ENCODE measurements around the gene TMEM234.
A peak's percentile ranks its signal among the peaks of the same experiment; 100 is the strongest.

The TMEM234 gene

DNA sequence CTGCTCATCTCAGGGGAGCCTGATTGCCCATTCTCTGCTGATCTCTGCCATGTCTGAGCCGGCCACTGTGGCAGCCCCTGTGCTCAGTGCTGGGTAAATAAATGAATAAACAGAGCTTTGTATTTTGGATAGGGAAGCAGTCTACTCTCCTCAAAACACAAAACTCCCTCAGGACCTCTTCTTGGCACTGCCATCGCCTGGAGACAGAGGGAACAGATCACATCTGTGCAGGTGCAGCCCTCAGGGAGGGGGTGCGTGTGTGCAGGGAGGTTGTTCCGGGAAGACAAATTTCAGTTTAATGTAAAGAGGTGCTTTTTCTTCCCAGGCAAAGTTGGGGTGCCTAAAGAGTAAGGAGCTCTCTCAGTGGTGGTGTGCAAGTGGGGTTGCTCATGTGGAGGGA is 17.2 kb upstream of the TMEM234 start:
- no peak overlapping the region for H3K4me3 ChIP-seq (ENCODE audit: low read depth, low read length)
- TF ChIP-seq, protein P1, sequence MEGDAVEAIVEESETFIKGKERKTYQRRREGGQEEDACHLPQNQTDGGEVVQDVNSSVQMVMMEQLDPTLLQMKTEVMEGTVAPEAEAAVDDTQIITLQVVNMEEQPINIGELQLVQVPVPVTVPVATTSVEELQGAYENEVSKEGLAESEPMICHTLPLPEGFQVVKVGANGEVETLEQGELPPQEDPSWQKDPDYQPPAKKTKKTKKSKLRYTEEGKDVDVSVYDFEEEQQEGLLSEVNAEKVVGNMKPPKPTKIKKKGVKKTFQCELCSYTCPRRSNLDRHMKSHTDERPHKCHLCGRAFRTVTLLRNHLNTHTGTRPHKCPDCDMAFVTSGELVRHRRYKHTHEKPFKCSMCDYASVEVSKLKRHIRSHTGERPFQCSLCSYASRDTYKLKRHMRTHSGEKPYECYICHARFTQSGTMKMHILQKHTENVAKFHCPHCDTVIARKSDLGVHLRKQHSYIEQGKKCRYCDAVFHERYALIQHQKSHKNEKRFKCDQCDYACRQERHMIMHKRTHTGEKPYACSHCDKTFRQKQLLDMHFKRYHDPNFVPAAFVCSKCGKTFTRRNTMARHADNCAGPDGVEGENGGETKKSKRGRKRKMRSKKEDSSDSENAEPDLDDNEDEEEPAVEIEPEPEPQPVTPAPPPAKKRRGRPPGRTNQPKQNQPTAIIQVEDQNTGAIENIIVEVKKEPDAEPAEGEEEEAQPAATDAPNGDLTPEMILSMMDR (IDR thresholded peaks at IDR 0.05; ENCODE audit: control insufficient read depth, extremely low read depth, insufficient read depth) = no peak
- no peak for DNase-seq (ENCODE audit: low read depth)

DNA sequence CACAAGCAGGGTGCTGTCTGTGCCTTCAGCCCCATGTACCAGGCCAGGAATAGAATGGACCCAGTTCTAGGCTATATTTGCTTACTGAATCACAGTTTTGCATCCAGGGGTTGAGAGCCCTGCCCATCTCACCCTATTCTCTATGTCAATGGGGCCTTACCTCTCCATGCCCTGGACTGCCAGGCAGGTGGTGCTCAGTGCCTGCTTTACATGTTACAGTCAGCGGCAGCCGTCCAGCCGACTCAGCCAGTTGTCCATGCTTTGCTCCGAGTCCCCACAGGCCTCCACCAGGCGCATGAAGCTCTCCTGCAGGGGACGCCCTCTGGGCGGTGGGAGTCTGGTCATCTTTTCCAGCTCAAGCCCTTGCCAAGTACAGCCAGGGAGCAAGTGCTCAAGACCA is 12.6 kb upstream of the TMEM234 start:
- no peak for DNase-seq (ENCODE audit: low read depth)
- TF ChIP-seq, protein P1 (IDR thresholded peaks at IDR 0.05; ENCODE audit: control insufficient read depth, extremely low read depth, insufficient read depth) = no peak
- H3K4me3 ChIP-seq (ENCODE audit: low read depth, low read length) = no peak overlapping the region

DNA sequence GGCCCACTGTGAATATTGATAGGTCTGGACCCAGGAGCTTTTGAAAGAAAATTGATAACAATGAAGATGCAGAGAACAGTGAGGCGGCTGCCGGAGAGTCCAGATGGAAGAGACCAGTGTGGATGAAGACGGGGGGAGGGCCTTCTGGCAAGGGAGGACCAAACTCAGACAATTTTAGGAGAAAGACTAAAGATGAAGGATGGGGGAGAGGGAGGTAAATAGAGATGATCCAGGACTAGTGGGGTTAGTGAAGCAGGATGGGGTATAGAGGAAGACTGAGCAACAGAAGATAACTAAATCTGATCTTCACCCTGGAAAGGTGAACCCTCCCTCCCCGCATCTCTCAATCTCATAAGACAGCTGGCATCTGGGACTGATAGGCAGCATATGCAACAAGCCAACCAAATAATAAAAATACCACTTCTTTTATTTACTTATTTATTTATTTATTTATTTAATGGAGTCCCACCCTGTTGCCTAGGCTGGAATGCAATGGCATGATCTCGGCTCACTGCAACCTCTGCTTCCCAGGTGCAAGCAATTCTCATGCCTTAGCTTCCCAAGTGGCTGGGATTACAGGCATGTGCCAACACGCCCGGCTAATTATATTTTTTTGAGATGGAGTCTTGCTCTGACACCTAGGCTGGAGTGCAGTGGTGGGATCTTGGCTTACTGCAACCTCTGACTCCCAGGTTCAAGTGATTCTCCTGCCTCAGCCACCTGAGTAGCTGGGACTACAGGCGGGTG is 10.6 kb upstream of the TMEM234 start:
- DNase-seq (ENCODE audit: low read depth) = no peak
- no peak overlapping the region for H3K4me3 ChIP-seq (ENCODE audit: low read depth, low read length)
- TF ChIP-seq, protein P1 (IDR thresholded peaks at IDR 0.05; ENCODE audit: control insufficient read depth, extremely low read depth, insufficient read depth) = no peak

DNA sequence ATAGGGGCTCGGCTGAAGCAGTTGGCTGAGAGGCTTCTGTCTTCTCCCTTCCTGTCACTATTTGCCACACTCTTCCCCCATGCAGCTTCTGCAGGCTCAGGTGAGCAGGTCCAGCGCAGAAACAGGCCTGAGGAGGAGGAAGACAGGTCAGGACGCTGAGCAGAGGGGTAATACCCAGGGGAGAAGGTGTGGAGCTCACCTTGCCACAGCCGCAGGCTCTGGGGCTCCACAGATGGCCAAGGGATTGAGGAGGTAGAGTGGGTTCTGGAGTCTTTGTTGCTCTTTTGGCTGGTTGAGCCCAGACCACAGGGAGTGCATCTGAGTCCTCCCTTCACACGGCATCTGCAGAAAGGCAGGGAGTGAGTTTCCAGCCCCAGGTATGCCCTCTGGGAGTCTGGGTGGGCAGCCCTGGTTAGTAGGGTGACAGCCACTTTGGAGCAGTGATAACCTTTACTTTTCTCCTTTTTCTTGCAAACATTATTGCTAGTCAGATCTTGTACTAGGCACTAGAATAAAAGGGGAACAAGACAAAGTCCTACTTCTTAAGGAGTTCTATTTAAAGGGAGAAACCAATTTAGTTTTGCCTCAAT is 9.8 kb upstream of the TMEM234 start:
- no peak for DNase-seq (ENCODE audit: low read depth)
- TF ChIP-seq, protein P1 (IDR thresholded peaks at IDR 0.05; ENCODE audit: control insufficient read depth, extremely low read depth, insufficient read depth) = no peak
- no peak overlapping the region for H3K4me3 ChIP-seq (ENCODE audit: low read depth, low read length)

DNA sequence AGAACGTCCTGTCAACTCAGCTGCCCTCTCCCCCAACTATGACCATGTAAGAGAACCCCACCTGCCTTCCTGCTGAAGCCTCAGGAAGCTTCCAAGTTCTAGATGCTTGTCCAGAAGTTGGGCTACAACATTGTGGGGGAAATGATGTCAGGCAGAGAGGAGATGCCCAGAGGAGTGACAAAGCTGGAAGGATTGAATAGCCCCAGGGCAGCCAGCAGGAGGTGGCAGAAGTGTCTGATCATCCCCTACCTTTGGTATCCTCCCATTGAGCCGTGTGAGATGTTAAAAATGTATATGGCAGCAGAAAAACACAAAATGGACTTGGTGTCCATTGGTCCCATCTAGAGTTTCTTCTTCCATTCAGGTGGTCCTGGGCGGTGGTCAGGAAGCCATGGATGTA is 6.6 kb upstream of the TMEM234 start:
- H3K4me3 ChIP-seq (ENCODE audit: low read depth, low read length) = no peak overlapping the region
- no peak for DNase-seq (ENCODE audit: low read depth)
- TF ChIP-seq, protein P1 (IDR thresholded peaks at IDR 0.05; ENCODE audit: control insufficient read depth, extremely low read depth, insufficient read depth) = no peak

DNA sequence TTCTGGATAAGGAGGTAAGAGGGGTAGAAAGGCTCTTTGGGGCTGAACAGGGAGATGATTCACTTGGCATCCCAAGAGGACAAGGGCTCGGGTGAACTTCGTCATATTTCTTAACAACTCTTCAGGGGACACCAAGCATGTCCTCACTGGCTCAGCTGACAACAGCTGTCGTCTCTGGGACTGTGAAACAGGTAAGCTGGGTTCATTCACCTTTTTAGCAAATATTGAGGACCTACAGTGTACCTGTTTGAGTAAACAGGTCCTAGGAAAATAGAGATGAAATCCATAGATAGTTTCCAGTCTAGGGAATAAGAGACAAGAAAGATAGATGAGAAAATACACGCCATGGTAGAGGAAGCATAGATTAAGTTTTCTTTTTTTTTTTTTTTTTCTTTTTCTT is 2.1 kb upstream of the TMEM234 start:
- H3K4me3 ChIP-seq (ENCODE audit: low read depth, low read length) = peak overlapping the region; percentile 100
- DNase-seq (ENCODE audit: low read depth) = peak; percentile 73
- TF ChIP-seq, protein P1 (IDR thresholded peaks at IDR 0.05; ENCODE audit: control insufficient read depth, extremely low read depth, insufficient read depth) = no peak
